Breast epithelium (tissue), 3 donors: ENCODE results near the gene RHOJ.

Experiments
- CTCF ChIP-seq, 3 donors: fragments of 450-650 bp; IDR thresholded peaks; one replicate each; pipeline ENCODE4 v1.5.1; 2016 to 2017; ENCODE audit warnings: antibody characterized with exemption in 3 of 3, mild to moderate bottlenecking in 3 of 3, moderate library complexity in 3 of 3
- POLR2A ChIP-seq: fragments of 450-650 bp; IDR thresholded peaks from one replicate; pipeline ENCODE4 v1.6.1; 2016; ENCODE audit warnings: antibody characterized with exemption, mild to moderate bottlenecking, moderate library complexity

DNA sequence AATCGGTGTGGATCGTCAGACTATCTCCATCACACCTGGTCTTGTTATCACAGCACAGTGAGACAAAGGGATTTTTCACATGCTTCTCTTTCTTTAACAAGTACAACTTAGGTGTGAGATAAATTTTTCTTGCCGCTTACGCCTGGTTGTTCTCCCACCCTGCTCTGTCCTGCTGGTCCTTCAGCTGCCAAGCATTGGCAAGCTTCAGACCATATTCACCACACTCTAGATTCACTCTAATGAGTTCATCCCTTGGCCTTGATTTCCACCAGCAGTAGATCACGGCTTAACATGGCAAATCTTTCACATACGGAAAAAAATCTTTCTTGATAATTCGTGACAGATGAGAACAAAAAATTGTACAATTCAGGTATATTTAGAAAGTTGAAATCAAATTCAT is 33.5 kb downstream of the RHOJ start:
- TF ChIP-seq CTCF (IDR thresholded peaks at IDR 0.05), result no peak
- TF ChIP-seq POLR2A, result no peak
